Amniotic epithelial cell (primary cell): ENCODE data around the gene MYO5C.
"Not testable (repeated sequence)": the region's sequence is repeated elsewhere in the genome, so short reads cannot be mapped to it uniquely, and the experiment has no call there.

ENCODE experiments used
- DNase-seq: peaks from one replicate; pipeline ENCODE4 v3.0.0-alpha.2; 2010; ENCODE audit warnings: low read depth

The MYO5C gene

GRCh38 chr15:52243286-52243685 lies 52.3 kb downstream of the MYO5C start:
- no peak for DNase-seq

GRCh38 chr15:52241489-52241888 lies 54.1 kb downstream of the MYO5C start:
- no peak for DNase-seq

- DNase-seq: no peak
Observed at GRCh38 chr15:52240166-52240565, 55.4 kb downstream of the MYO5C start.

GRCh38 chr15:52238989-52239525 lies 56.5 kb downstream of the MYO5C start:
- not testable (repeated sequence) for DNase-seq

- DNase-seq: no peak
Observed at GRCh38 chr15:52238149-52238548, 57.5 kb downstream of the MYO5C start.

GRCh38 chr15:52236013-52236412 lies 59.6 kb downstream of the MYO5C start:
- peak; percentile 25 for DNase-seq

GRCh38 chr15:52234596-52235541 lies 60.7 kb downstream of the MYO5C start:
- DNase-seq: no peak

GRCh38 chr15:52233405-52233804 lies 62.2 kb downstream of the MYO5C start:
- DNase-seq: no peak

- no peak for DNase-seq
Observed at GRCh38 chr15:52232327-52232726, 63.3 kb downstream of the MYO5C start.

GRCh38 chr15:52230073-52230472 lies 65.5 kb downstream of the MYO5C start:
- DNase-seq: no peak

GRCh38 chr15:52228921-52229320 lies 66.7 kb downstream of the MYO5C start:
- peak; percentile 24 for DNase-seq

- DNase-seq: peak; percentile 82
Observed at GRCh38 chr15:52227456-52227855, 68.1 kb downstream of the MYO5C start.

GRCh38 chr15:52225230-52225629 lies 70.4 kb downstream of the MYO5C start:
- DNase-seq: no peak

- no peak for DNase-seq
Observed at GRCh38 chr15:52224211-52224610, 71.4 kb downstream of the MYO5C start.

GRCh38 chr15:52221730-52222129 lies 73.9 kb downstream of the MYO5C start:
- no peak for DNase-seq

GRCh38 chr15:52220937-52221660 lies 74.5 kb downstream of the MYO5C start:
- DNase-seq: no peak

GRCh38 chr15:52220251-52220650 lies 75.4 kb downstream of the MYO5C start:
- DNase-seq: no peak

GRCh38 chr15:52218816-52219215 lies 76.8 kb downstream of the MYO5C start:
- DNase-seq: no peak

GRCh38 chr15:52218371-52218770 lies 77.2 kb downstream of the MYO5C start:
- no peak for DNase-seq

GRCh38 chr15:52217186-52217585 lies 78.4 kb downstream of the MYO5C start:
- DNase-seq: no peak

- DNase-seq: no peak
Observed at GRCh38 chr15:52214553-52214952, 81.1 kb downstream of the MYO5C start.

GRCh38 chr15:52213206-52213605 lies 82.4 kb downstream of the MYO5C start:
- no peak for DNase-seq
